A673 (cell line): Measurements from ENCODE around the gene BBS9.

Source experiments
- CTCF ChIP-seq: fragments of 300-800, 200-600 bp; sonication (generic); conservative IDR thresholded peaks from 2 replicates; pipeline ENCODE4 v1.5.1; 2017; ENCODE audit warnings: low read depth, mild to moderate bottlenecking, antibody characterized with exemption, low read length, moderate library complexity, mixed read lengths
- EZH2 ChIP-seq: fragments of 200-600 bp; sonication (generic); IDR thresholded peaks from 2 replicates; pipeline ENCODE4 v1.6.1; 2017; ENCODE audit warnings: borderline replicate concordance, low read depth, mild to moderate bottlenecking, mixed read lengths, antibody characterized with exemption, low read length; ENCODE audit not compliant: poor library complexity, severe bottlenecking

GRCh38 chr7:33626869-33627268, 497.5 kb downstream of the BBS9 start:
- TF ChIP-seq CTCF (no peak), EZH2 (no peak)
